AML-193 (cell line): Measurements from ENCODE around the gene L3MBTL4.
"Not testable (repeated sequence)": the region's sequence is repeated elsewhere in the genome, so short reads cannot be mapped to it uniquely, and the experiment has no call there.

Experiments
- DNase-seq, 2 experiments: peaks; one replicate each; lab custom pipeline; 2025; lab: John Stamatoyannopoulos, UW

The L3MBTL4 gene

DNA sequence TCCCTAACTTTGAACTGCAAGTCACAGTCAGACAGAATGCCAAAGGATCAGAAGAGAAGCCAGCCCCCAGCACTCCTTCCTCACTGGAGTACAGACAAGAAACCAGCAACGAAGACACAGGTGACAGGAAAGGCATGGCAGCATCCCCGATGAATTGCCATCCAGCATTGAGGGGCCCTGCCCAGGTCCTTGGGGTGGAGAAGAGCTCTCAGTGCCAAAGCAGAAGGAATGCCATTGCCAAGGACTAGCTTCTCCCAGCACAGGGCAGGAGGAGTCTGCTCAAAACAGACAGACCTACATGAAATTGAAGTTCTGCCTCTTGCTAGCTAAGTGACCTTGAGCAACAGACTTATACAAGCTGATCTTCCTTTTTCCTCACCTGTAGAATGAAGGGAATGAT is 220.1 kb downstream of the L3MBTL4 start:
- no peak for DNase-seq

DNA sequence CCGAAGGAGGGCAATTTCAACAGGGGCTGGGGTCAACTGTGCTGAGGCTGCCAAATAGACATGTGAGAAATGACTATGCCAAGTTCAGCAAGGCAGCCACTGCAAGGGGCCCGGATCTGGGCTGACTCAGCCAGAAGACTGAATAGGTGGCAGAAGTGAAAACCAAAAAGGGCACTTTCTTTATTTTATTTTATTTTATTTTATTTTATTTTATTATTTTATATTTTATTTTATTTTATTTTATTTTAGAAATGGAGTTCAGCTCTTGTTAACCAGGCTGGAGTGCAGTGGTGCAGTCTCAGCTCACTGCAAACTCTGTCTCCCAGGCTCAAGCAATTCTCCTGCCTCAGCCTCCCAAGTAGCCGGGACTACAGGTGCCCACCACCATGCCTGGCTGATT is 228.9 kb downstream of the L3MBTL4 start:
- DNase-seq, result not testable (repeated sequence)

DNA sequence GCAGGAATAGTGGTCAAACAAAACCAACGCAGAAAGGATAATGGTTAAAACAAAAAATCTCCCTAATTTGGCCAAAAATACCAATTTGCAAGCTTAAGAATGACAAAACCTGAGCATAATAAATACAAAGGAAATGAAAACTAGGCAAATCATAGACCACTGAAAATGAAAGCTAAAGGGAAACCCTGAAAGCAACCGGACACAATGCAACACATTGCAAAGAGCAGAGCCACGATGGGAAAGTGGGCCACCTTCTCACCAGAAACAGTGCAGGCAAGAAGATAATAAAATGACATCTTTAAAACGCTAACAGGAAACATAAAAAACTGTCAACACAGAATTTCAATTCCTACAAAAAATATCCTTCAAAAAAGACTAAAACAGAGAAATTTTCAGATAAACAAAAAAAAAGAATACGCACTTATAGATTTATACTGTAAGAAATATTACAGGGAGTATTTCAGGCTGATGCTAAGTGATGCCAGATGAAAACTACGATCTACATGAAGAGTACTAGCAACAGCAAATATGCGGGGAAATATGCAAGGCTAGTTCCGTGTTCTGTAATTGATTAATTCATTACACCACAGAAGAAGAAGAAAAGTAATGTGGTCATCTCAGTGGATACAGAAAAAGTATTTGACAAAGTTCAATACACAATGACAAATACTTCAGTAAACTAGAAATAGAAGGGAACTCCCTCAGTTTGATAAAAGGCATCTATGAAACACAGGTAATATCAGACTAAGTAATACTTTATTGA is 239.5 kb downstream of the L3MBTL4 start:
- no peak for DNase-seq

DNA sequence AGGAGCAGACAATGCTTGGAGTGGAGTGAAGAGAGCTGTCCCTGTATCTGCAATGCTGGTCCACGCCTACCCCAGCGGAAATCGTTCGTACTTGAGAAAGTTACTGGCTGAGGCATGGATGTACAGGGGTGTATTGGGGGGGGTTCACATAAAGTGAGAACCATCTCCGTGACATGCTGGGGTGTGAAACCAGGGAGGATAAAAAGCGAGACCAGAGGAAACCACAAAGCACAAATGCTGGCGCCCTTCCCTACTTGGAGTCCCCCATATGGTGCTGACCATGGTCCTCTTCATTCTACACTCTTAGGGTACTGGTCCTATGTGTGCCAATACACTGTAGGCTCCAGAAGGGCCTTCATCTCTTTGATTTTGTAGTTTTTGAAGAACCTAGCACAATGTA is 244.1 kb downstream of the L3MBTL4 start:
- no peak for DNase-seq

DNA sequence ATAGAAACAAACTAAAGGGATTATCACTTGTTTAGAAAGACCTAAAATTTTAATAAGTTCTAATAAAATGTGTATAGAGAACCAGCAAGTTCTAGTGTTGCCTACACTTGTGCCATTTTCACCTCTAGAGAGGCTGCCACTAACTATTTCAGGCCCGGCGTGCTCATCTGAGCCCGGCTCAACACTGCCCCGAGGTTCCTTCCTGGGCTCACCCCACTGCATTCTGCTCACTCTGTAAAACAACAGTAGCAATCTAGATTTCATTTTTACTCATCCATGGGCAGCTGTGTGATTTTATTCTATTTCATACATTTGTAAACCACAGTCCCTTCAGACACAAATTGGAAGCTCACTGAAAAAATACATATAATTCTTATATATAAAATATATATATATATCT is 253.2 kb downstream of the L3MBTL4 start:
- DNase-seq, result no peak

DNA sequence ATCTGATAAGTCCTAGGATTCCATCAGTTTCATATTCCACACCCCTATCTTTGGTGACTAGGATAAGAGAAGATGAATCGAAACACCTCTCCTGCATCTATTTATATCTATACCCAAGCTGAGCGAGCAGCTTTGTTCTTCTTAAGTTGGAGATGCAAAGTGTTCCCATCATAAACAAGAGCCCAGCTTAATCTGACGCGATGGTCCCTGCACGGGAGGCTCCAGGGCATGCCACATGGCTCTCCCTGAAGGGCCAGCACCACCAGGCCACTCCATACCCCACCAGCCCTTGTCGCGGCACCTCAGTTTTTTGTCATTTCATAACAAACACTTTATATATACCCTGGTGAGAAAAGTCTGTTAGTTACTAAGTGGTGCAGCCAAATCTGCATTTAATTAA is 255.3 kb downstream of the L3MBTL4 start:
- no peak for DNase-seq

DNA sequence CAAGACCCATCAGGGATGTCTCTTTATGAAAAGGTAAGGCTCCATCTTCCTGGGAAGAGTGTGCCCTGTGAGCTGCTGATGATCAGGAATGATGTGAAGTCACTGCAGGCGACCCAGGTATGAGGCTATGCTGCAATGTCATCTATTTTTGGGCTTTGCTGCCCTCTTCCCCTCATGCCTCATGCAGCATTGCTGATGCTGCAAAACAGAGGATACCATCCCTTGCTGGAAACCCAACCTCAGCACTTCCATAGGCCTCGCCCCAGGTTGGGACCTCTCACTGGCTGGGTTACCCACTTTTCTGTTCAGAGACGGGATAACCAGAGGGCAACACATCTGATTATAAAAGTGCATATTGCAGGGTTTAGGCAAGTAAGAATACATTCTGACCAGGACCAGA is 255.8 kb downstream of the L3MBTL4 start:
- DNase-seq, result no peak

DNA sequence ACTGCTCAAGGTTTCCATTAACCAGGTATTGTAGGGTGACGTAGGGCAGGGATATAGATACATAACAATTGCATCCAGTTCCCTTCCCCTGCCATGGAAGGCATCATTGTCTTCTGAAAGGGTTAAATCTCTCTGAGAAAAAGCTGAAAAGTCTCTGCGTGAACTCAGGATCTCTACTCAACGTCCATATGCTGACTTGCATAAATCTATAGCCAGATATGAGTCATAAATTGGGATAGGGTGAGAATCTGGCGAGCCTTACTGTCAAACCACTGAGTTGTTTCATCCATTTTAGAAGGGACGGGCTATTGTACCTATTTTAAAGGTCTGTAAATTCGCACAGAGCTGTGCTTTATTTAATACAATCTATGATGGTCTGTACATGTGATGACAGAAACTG is 258.3 kb downstream of the L3MBTL4 start:
- no peak for DNase-seq

DNA sequence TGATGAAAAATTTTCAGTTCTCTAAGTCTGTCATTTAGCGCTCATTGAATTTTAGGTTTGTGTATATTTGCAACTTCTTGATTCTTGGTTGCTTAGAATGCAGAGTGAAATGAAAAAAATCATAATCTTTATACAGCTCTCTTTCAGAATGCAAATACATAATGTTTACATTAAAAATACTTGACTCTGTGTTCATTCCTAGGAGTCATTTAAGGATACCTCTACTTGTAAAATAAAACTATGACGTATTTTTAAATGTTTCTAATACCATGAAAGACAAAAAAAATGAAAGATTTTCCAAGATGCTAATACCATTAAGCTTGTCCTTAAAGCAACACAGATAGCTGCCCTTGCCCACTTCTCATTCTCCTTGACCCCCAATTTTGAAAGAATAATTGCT is 259.0 kb downstream of the L3MBTL4 start:
- no peak for DNase-seq

DNA sequence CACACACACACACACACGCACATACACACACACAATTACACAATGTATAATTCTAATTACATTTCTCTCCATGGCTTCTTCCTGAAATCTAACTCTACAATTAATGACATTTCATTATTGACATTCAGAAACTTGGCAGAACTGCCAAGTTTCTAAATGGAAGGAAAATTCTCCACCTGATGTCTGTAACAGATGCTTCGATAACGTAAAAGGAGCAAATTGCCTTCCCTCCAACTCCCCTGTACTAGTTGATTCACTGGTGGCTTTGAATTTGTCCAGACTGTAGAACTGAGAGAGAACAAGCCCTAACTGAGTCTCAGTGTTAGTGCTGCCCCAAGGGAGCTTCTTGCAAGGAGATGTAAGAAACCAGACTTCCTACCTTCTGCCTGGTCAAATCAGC is 264.3 kb downstream of the L3MBTL4 start:
- no peak for DNase-seq

DNA sequence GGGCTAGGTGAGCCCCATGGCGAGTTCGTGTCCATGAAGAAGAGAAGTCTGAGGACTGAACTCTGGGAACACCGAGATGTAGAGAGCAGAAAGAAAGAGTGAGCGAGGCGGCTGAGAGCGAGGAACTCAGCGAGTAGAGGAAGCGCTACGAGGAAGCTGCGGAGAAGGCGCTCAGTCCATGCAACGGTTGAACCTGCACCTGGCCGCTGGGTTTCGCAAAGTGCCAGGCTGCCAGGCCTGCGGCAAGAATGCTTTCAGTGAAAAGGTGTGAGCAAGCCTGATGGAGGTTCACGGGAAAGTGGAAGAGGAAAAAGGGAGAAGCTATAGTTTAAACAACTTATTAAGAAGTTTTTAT is 268.4 kb downstream of the L3MBTL4 start:
- DNase-seq, result no peak

DNA sequence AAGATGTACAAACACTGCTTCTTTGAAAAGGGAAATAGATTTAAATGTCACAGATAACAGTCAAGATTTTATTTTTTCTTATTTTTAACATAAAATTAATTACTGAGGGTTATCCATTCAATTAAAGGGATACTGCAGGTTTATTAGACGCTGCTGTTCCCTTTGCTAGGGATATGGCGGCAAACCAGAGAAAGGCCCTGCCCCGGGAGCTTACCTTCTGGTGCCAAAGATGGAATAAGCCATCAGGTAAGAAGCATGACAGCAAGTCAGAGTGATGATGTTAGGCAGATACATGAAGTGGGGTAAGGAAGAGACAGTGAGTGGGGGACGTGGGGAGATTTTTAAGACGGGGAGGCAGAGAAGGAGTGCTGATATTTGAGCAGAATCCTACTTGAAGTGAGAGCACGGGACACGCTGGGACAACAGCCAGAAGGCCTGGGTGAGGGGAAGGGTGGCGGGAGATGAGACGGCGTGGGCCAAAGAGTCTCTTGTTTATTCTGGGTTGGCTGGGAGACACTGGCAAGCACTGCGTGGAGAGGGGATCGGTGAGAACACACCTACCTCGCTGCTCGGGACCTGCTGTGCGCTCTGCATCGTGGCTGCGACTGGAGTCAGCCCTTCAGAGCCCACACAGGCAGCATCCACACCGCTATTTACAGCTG is 268.9 kb downstream of the L3MBTL4 start:
- DNase-seq, result no peak

DNA sequence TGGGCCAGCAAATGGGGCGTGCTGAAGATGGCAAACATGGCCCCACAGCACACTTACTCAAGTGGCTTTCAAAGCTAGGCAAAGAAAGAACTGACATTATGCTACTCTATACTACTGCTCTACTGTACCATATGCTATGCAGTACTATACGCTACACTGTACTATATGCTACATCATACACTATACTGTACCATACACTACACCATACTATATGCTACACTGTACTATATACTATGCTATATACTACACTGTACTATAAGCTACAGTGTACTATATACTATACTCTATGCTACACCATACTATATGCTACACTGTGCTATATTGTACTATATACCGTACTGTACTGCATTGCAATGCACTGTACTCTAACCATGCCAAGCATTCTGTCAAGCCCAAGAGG is 275.7 kb downstream of the L3MBTL4 start:
- DNase-seq, result no peak

DNA sequence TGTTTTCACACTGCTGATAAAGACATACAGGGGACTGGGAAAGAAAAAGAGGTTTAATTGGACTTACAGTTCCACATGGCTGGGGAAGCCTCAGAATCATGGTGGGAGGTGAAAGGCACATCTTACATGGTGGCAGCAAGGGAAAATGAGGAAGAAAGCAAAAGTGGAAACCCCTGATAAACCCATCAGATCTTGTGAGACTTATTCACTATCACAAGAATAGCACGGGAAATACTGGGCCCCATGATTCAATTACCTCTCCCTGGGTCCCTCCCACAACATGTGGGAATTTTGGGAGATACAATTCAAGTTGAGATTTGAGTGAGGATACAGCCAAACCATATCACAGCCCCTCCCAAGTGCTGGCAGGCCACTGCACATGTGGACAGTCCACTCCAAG is 278.8 kb downstream of the L3MBTL4 start:
- not testable (repeated sequence) for DNase-seq

DNA sequence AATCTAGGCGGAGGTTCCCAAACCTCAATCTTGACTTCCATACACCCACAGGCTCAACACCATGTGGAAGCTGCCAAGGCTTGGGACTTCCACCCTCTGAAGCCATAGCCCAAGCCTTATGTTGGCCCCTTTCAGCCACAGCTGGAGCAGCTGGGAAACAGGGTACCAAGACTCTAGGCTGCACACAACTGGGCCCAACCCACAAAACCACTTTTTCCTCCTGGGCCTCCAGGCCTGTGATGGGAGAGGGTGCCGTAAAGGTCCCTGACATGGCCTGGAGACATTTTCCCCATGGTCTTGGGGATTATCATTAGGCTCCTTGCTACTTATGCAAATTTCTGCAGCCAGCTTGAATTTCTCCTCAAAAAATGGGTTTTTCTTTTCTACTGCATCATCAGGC is 279.7 kb downstream of the L3MBTL4 start:
- not testable (repeated sequence) for DNase-seq

DNA sequence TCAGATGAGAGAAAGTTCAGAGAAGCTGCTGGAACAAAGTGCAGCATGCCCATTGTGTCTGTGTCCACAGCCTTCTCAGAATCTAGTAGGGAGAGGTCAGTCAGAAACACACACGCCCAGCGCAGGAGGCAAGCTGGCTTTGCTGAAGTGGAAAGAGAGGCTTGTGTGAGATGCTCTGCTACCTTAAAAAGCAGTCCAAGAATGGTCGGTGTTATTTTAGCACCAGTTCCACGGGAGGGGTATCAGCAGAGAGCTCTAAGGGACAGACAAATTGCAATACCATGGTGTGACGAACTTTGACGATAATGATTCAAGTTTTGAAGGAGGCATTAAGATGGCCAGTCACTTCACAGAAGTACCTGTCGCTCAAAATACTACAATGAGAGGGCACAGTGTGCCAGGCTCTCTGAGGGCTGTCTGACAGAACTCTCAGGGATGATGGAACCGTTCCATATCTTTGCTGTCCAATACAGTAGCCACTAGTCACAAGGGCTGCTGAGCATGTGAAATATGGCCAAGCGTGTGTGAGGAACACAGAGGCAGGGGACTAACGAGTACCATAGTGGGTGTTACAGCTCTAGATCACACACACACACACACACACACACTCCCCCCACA is 281.9 kb downstream of the L3MBTL4 start:
- DNase-seq, result no peak

DNA sequence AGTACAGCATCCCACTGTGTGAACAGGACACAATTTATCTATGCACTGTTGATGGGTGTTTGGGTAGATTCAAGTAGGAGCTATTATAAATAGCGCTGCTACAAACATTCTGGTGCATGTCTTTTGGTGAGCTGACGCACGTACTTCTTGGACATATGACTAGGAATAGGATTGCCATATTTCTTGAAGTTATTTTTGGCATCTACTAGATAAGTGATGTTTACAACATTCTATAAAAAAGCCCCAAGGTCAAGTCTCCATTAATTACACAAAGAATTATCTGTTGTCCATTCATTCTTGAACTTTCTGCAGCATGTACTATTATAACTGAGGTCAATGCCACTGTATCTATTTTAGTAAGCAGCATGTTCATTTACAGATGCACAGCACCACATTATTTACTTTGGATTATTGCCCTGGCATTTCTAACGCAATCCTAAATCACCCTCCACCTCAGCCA is 293.9 kb downstream of the L3MBTL4 start:
- no peak for DNase-seq

DNA sequence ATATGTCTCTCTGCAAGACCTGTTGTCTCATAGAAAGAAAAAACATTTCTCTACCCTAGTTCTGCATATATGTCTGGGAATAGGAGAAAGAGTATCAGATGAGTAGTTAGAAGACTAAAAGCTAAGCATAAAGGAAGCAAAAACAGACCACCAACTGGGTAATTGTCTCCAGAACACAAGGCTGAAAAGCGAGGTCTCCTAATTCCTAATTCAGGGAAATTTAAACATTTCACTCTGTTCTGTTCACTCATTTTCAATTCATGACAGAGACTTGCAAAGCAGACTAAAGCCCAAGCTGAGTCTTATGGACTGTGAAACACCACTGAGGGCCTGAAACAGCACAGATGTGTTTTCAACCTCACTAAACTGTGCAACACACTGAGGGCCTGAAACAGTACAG is 294.9 kb downstream of the L3MBTL4 start:
- no peak for DNase-seq

DNA sequence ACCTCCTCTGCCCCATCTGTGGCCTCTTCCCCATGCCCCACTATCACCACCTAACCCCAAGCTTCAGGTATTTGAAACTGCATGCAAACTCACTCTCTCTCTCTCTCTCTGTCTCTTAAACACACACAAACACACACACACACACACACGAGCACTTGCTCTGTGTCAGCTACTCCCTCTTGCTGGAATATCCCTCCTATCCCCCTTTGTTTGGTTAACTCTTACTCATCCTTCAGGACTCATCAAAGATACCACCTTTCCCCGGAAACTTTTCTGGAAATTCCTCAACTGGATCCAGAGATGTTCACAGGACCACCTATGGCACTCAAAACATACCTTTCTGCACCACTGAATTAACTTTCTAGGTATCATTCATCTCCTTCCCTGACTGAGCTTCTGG is 296.6 kb downstream of the L3MBTL4 start:
- DNase-seq, result no peak

DNA sequence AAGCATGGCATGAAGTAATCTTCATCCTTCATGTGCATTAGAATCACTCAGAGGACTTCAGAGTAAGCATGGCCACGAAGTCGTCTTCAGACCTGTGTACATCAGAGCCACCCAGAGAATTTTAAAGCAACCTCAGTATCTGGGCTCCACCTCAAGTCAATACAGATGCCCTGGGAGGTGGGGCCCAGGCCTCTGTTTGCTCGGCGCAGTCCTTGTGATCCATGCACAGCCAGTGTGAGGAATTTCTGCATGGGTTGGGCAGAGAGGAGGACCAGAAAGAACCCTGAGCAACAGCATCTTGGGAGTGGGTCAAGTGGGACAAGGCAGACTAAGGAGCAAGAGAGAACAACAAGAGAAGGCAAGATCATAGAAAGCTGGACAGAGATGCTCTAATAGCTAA is 299.0 kb downstream of the L3MBTL4 start:
- DNase-seq, result no peak

DNA sequence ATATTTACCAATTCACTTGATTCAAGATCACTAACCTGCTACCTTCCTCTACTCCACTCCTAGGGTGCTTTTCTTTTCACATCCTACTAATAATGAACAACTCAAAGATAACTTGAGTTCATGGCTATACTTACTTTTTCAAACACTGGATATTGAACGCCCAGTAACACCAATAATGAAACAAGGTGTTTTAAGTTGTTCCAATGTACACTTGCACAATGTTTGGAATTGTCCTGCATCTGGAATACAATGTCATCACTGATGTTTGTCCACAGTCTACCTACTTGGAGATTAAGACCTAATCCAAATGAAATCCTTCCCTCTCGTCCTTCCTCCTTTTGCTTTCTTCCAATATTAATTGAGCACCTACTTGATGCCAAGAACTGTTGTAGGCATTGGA is 301.1 kb downstream of the L3MBTL4 start:
- no peak for DNase-seq

DNA sequence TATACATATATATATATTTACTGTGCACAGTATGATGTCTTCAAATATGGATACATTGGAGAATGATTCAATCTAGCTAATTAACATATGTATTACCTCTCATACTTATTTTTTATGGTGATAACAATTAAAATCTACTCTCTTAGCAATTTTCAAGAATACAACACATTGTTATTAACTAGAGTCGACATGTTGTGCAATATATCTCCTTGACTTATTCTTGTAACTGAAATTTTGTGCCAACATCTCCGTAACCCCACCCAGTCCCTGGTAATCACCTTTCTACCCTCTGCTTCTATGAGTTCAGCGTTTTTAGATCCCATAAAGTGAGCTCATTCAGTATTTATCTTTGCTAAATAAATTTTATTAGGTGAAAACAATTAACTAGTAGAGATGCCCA is 303.0 kb downstream of the L3MBTL4 start:
- no peak for DNase-seq

DNA sequence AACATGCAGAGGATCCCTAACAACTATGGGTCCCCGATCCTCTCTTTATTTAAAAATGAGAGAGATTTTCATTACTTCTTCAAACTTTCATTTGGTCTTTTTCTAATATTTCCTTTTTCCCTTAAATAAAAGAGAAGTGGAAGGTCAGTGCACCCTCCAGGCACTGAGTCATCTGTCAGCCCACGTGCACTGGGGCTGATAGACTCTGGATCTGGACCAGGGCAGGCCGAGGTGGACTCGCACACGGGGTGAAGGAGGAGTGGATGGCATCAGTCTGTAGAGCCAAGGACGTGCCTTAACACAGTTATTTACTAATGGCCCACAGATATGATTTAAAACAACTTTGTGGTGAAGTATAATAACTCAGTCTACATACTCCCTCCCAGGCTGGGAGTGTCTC is 305.0 kb downstream of the L3MBTL4 start:
- DNase-seq, result no peak
